ENCODE results near the gene YAP1.

YAP1 gene

DNA sequence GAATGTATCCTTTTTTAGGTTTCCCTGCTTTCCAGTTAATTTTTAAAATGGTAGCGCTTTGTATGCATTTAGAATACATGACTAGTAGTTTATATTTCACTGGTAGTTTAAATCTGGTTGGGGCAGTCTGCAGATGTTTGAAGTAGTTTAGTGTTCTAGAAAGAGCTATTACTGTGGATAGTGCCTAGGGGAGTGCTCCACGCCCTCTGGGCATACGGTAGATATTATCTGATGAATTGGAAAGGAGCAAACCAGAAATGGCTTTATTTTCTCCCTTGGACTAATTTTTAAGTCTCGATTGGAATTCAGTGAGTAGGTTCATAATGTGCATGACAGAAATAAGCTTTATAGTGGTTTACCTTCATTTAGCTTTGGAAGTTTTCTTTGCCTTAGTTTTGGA lies 120.7 kb downstream of the YAP1 start:
- no peak overlapping the region for H3K4ac ChIP-seq (ENCODE audit: low read depth, low read length)
- no peaks in the 10 kb centered on the region for H3K27me3 ChIP-seq (ENCODE audit: insufficient read depth, low read length, poor library complexity)
- DNase-seq: no peak
- no peak overlapping the region for H3K9ac ChIP-seq (ENCODE audit: low read length)
- no peak overlapping the region for H4K5ac ChIP-seq (ENCODE audit: low read length)
- H3K79me2 ChIP-seq (ENCODE audit: control insufficient read depth, insufficient read depth, low read length): no peaks in the 10 kb centered on the region
- no peak overlapping the region for H3K4me3 ChIP-seq (ENCODE audit: low read length)
- H3K18ac ChIP-seq (ENCODE audit: low read length): no peak overlapping the region
- no peak overlapping the region for H2BK120ac ChIP-seq (ENCODE audit: low read depth, low read length)
- peaks cover 2% of the 10 kb centered on the region for H3K36me3 ChIP-seq (ENCODE audit: control insufficient read depth, insufficient read depth, low read length)
- no peak overlapping the region for H3K56ac ChIP-seq (ENCODE audit: low read length)
- no peak overlapping the region for H2BK5ac ChIP-seq (ENCODE audit: low read length)
- WGBS (ENCODE audit: extremely low coverage, insufficient coverage, low lambda C conversion rate): no CpG with 5 or more reads among the region's 4 CpGs
- H3K4me2 ChIP-seq (ENCODE audit: low read length): no peak overlapping the region
- H3K4me1 ChIP-seq (ENCODE audit: control insufficient read depth, low read depth, low read length): peaks cover 2% of the 10 kb centered on the region
- no peak overlapping the region for H4K8ac ChIP-seq (ENCODE audit: low read depth, low read length)
- H2AK5ac ChIP-seq (ENCODE audit: low read length): no peak overlapping the region
- H3K27ac ChIP-seq (ENCODE audit: low read depth, low read length): no peak overlapping the region
- H3K79me1 ChIP-seq (ENCODE audit: low read length): peaks cover 2% of the 10 kb centered on the region
- H2BK15ac ChIP-seq (replicated peaks; ENCODE audit: low read depth): no peak overlapping the region
- no peak overlapping the region for H3K23ac ChIP-seq (ENCODE audit: low read length)

DNA sequence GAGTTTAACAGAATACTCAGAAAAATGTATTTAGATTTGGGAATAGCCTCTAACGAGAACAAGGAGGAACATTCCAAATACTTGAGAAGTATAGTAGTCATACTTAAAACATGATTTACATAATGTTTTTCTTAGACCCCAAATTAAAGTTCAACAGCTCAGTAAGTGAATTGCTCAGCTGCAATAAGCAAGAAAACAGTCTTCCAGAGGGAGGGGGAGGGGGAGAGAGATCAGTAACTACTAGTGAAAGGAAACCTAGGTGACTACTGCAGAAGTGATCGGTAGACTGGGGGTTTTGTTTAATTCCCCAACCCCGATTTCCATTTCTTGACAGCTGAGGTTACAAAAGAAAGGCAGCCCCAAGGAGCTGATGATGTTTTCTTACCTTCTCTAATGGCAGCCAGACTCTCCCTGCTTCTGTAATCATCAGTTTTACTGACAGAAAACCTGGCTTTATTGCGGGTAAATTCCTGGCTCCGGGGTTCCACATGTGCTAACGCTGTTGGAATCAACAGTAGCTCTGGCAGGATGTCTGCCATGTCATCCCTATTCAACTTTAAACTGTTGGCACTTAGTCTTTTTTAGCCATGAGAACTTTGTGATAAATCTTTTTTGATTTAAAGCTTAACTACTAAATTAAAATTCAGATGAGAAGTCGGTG lies 124.7 kb downstream of the YAP1 start:
- Histone ChIP-seq H4K8ac (ENCODE audit: low read depth, low read length) (no peak overlapping the region), H3K27ac (ENCODE audit: low read depth, low read length) (no peak overlapping the region), H3K79me1 (ENCODE audit: low read length) (no peaks in the 10 kb centered on the region), H3K4me2 (ENCODE audit: low read length) (no peak overlapping the region), H3K4ac (ENCODE audit: low read depth, low read length) (no peak overlapping the region), H3K23ac (ENCODE audit: low read length) (no peak overlapping the region), H3K56ac (ENCODE audit: low read length) (no peak overlapping the region), H3K4me1 (ENCODE audit: control insufficient read depth, low read depth, low read length) (peaks cover 2% of the 10 kb centered on the region), H2AK5ac (ENCODE audit: low read length) (no peak overlapping the region), H3K9ac (ENCODE audit: low read length) (no peak overlapping the region), H3K4me3 (ENCODE audit: low read length) (no peak overlapping the region), H2BK120ac (ENCODE audit: low read depth, low read length) (no peak overlapping the region), H2BK5ac (ENCODE audit: low read length) (no peak overlapping the region), H2BK15ac (replicated peaks; ENCODE audit: low read depth) (no peak overlapping the region), H3K36me3 (ENCODE audit: control insufficient read depth, insufficient read depth, low read length) (no peaks in the 10 kb centered on the region), H4K5ac (ENCODE audit: low read length) (no peak overlapping the region), H3K79me2 (ENCODE audit: control insufficient read depth, insufficient read depth, low read length) (no peaks in the 10 kb centered on the region), H3K27me3 (ENCODE audit: insufficient read depth, low read length, poor library complexity) (no peaks in the 10 kb centered on the region), H3K18ac (ENCODE audit: low read length) (no peak overlapping the region)
- peak; percentile 72 for DNase-seq
- no CpG with 5 or more reads among the region's 7 CpGs for WGBS (ENCODE audit: extremely low coverage, insufficient coverage, low lambda C conversion rate)

DNA sequence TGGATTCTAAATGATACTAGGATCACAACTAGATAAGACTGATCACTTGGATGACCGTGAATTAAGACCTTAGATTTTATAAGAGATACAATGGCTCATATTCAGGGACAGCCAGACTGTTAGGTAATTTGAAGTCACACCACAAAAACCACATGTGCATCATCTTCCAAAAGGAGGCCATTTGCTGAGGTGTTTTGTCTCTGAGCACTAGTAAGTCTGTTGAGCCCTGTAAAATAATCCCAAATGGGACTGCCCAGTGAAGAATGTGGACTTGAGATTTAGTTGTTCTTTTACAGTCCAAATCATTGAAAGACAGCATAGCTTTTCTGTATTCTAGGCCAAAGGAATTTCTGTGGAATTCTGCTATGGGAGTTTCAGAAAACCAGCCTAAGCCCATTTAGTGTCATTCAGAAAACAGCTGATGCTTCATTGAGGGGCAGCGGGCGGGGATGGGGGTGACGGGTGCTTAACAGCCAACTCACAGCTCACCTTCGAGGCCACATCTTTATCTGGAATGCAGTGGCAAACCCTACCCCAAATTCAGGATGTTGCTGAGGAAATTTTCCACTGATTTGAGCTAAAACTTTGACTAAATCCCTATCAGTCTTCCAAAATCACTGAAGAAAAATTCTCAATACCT lies 127.0 kb downstream of the YAP1 start:
- Histone ChIP-seq H3K79me1 (ENCODE audit: low read length) (no peaks in the 10 kb centered on the region), H3K27ac (ENCODE audit: low read depth, low read length) (no peak overlapping the region), H3K4ac (ENCODE audit: low read depth, low read length) (no peak overlapping the region), H2BK120ac (ENCODE audit: low read depth, low read length) (no peak overlapping the region), H3K4me3 (ENCODE audit: low read length) (no peak overlapping the region), H3K56ac (ENCODE audit: low read length) (no peak overlapping the region), H3K18ac (ENCODE audit: low read length) (no peak overlapping the region), H2AK5ac (ENCODE audit: low read length) (no peak overlapping the region), H2BK5ac (ENCODE audit: low read length) (no peak overlapping the region), H4K5ac (ENCODE audit: low read length) (no peak overlapping the region), H4K8ac (ENCODE audit: low read depth, low read length) (no peak overlapping the region), H3K79me2 (ENCODE audit: control insufficient read depth, insufficient read depth, low read length) (no peaks in the 10 kb centered on the region), H3K23ac (ENCODE audit: low read length) (no peak overlapping the region), H3K36me3 (ENCODE audit: control insufficient read depth, insufficient read depth, low read length) (no peaks in the 10 kb centered on the region), H2BK15ac (replicated peaks; ENCODE audit: low read depth) (no peak overlapping the region), H3K9ac (ENCODE audit: low read length) (no peak overlapping the region), H3K4me2 (ENCODE audit: low read length) (no peak overlapping the region), H3K27me3 (ENCODE audit: insufficient read depth, low read length, poor library complexity) (no peaks in the 10 kb centered on the region), H3K4me1 (ENCODE audit: control insufficient read depth, low read depth, low read length) (peaks cover 2% of the 10 kb centered on the region)
- WGBS (ENCODE audit: extremely low coverage, insufficient coverage, low lambda C conversion rate): no CpG with 5 or more reads among the region's 5 CpGs
- DNase-seq: peak; percentile 45

DNA sequence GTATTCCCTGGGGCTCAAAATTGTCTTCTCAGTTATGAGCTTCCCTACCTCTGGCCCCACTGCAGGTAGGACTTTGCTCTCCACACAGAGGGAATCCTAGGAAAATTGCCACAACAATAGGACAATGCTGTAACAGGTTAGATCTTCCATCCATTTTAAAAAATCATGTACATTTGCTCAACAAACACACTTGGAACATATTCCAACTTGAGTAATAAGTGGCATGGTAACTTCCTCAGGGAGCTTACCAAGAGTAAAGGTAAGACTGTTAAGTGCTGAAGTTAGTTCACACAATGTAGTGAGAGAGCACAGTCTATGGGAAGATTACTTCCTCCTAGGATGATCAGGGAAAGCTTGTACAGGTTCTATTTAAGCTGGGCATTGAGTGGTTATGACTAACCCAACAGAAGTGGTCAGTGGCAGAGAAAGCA lies 128.2 kb downstream of the YAP1 start:
- no peak overlapping the region for H3K56ac ChIP-seq (ENCODE audit: low read length)
- no peak overlapping the region for H4K5ac ChIP-seq (ENCODE audit: low read length)
- no peaks in the 10 kb centered on the region for H3K79me2 ChIP-seq (ENCODE audit: control insufficient read depth, insufficient read depth, low read length)
- no peaks in the 10 kb centered on the region for H3K27me3 ChIP-seq (ENCODE audit: insufficient read depth, low read length, poor library complexity)
- H3K4me2 ChIP-seq (ENCODE audit: low read length): no peak overlapping the region
- H2AK5ac ChIP-seq (ENCODE audit: low read length): no peak overlapping the region
- no peak overlapping the region for H3K27ac ChIP-seq (ENCODE audit: low read depth, low read length)
- no peak overlapping the region for H3K23ac ChIP-seq (ENCODE audit: low read length)
- H3K9ac ChIP-seq (ENCODE audit: low read length): no peak overlapping the region
- no peak overlapping the region for H2BK120ac ChIP-seq (ENCODE audit: low read depth, low read length)
- H3K18ac ChIP-seq (ENCODE audit: low read length): no peak overlapping the region
- H2BK5ac ChIP-seq (ENCODE audit: low read length): no peak overlapping the region
- H4K8ac ChIP-seq (ENCODE audit: low read depth, low read length): no peak overlapping the region
- no peak overlapping the region for H3K4ac ChIP-seq (ENCODE audit: low read depth, low read length)
- H3K4me1 ChIP-seq (ENCODE audit: control insufficient read depth, low read depth, low read length): peaks cover 2% of the 10 kb centered on the region
- no peak overlapping the region for H2BK15ac ChIP-seq (replicated peaks; ENCODE audit: low read depth)
- no peak for DNase-seq
- H3K36me3 ChIP-seq (ENCODE audit: control insufficient read depth, insufficient read depth, low read length): no peaks in the 10 kb centered on the region
- no peak overlapping the region for H3K4me3 ChIP-seq (ENCODE audit: low read length)
- H3K79me1 ChIP-seq (ENCODE audit: low read length): no peaks in the 10 kb centered on the region

DNA sequence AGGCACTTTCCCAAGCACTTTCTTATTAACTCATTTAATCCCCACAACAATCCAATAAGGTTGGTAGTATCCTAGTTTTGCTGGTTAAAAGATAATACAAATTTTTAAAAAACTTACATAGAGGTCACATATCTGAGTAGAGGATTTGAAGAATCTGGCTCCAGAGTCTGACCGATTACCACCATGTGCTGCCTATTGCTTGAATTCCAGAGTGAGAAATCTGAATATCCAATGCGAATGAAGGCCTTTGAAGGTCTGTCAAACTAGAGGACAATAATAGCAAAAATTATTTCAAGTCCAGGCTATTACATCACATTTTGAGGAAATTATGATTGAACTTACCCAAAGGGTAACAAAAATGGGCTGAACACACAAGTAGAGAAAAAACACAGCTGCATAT lies 129.2 kb downstream of the YAP1 start:
- no CpG with 5 or more reads among the region's 2 CpGs for WGBS (ENCODE audit: extremely low coverage, insufficient coverage, low lambda C conversion rate)
- H3K4ac ChIP-seq (ENCODE audit: low read depth, low read length): no peak overlapping the region
- no peaks in the 10 kb centered on the region for H3K79me2 ChIP-seq (ENCODE audit: control insufficient read depth, insufficient read depth, low read length)

DNA sequence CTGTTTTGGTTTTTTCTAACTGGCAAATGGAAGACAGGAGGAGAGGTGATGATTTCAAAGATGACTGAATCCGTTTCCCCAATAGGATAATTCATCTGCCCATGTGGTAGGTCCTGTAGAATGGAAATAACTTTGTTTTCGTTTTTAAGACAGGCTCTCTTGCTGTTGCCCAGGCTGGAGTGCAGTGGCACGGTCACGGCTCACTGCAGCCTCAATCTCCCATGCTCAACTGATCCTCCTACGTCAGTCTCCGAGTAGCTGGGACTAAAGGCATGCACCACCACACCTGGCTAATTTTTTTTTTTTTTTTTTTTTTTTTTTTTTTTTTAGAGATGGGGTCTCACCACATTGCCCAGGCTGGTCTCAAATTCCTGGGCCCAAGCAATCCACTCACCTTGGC lies 129.7 kb downstream of the YAP1 start:
- no peak overlapping the region for H3K4me3 ChIP-seq (ENCODE audit: low read length)
- no peak overlapping the region for H2BK5ac ChIP-seq (ENCODE audit: low read length)
- H3K27ac ChIP-seq (ENCODE audit: low read depth, low read length): no peak overlapping the region
- no peak overlapping the region for H3K23ac ChIP-seq (ENCODE audit: low read length)
- no peak overlapping the region for H3K9ac ChIP-seq (ENCODE audit: low read length)
- H3K79me2 ChIP-seq (ENCODE audit: control insufficient read depth, insufficient read depth, low read length): no peaks in the 10 kb centered on the region
- no peak overlapping the region for H4K5ac ChIP-seq (ENCODE audit: low read length)
- H3K18ac ChIP-seq (ENCODE audit: low read length): no peak overlapping the region
- no peak overlapping the region for H3K4ac ChIP-seq (ENCODE audit: low read depth, low read length)
- H2BK15ac ChIP-seq (replicated peaks; ENCODE audit: low read depth): no peak overlapping the region
- no peak overlapping the region for H2AK5ac ChIP-seq (ENCODE audit: low read length)
- DNase-seq: no peak
- H3K56ac ChIP-seq (ENCODE audit: low read length): no peak overlapping the region
- WGBS (ENCODE audit: extremely low coverage, insufficient coverage, low lambda C conversion rate): no CpG with 5 or more reads among the region's 6 CpGs
- no peaks in the 10 kb centered on the region for H3K36me3 ChIP-seq (ENCODE audit: control insufficient read depth, insufficient read depth, low read length)
- H4K8ac ChIP-seq (ENCODE audit: low read depth, low read length): no peak overlapping the region
- H3K27me3 ChIP-seq (ENCODE audit: insufficient read depth, low read length, poor library complexity): no peaks in the 10 kb centered on the region
- no peaks in the 10 kb centered on the region for H3K4me1 ChIP-seq (ENCODE audit: control insufficient read depth, low read depth, low read length)
- H3K79me1 ChIP-seq (ENCODE audit: low read length): no peaks in the 10 kb centered on the region
- no peak overlapping the region for H3K4me2 ChIP-seq (ENCODE audit: low read length)
- H2BK120ac ChIP-seq (ENCODE audit: low read depth, low read length): no peak overlapping the region

More for the DNA sequence above, 129.2 kb downstream of the YAP1 start:
- H4K8ac ChIP-seq (ENCODE audit: low read depth, low read length): no peak overlapping the region
- H3K4me1 ChIP-seq (ENCODE audit: control insufficient read depth, low read depth, low read length): peaks cover 1% of the 10 kb centered on the region
- H3K36me3 ChIP-seq (ENCODE audit: control insufficient read depth, insufficient read depth, low read length): no peaks in the 10 kb centered on the region
- no peak overlapping the region for H2BK5ac ChIP-seq (ENCODE audit: low read length)
- H4K5ac ChIP-seq (ENCODE audit: low read length): no peak overlapping the region
- H3K79me1 ChIP-seq (ENCODE audit: low read length): no peaks in the 10 kb centered on the region
- H3K27me3 ChIP-seq (ENCODE audit: insufficient read depth, low read length, poor library complexity): no peaks in the 10 kb centered on the region
- H2BK15ac ChIP-seq (replicated peaks; ENCODE audit: low read depth): no peak overlapping the region
- H3K27ac ChIP-seq (ENCODE audit: low read depth, low read length): no peak overlapping the region
- no peak overlapping the region for H2AK5ac ChIP-seq (ENCODE audit: low read length)
- H3K56ac ChIP-seq (ENCODE audit: low read length): no peak overlapping the region
- no peak overlapping the region for H3K9ac ChIP-seq (ENCODE audit: low read length)
- H3K23ac ChIP-seq (ENCODE audit: low read length): no peak overlapping the region
- DNase-seq: no peak
- no peak overlapping the region for H3K18ac ChIP-seq (ENCODE audit: low read length)
- no peak overlapping the region for H3K4me2 ChIP-seq (ENCODE audit: low read length)
- no peak overlapping the region for H3K4me3 ChIP-seq (ENCODE audit: low read length)
- no peak overlapping the region for H2BK120ac ChIP-seq (ENCODE audit: low read depth, low read length)
